ENCODE measurements around the gene MTFR1L. TPM values are rescaled to one million over a fixed set of nuclear protein-coding genes. Genes with fewer than 3 reads are reported as not detected.

The MTFR1L gene
- total and polyA plus RNA-seq, 9 of the 15 experiments (the other 6 are each of a cell fraction or from before 2014, with no cell fraction given), result 41.4 to 98.5 (median 53.7) TPM

DNA sequence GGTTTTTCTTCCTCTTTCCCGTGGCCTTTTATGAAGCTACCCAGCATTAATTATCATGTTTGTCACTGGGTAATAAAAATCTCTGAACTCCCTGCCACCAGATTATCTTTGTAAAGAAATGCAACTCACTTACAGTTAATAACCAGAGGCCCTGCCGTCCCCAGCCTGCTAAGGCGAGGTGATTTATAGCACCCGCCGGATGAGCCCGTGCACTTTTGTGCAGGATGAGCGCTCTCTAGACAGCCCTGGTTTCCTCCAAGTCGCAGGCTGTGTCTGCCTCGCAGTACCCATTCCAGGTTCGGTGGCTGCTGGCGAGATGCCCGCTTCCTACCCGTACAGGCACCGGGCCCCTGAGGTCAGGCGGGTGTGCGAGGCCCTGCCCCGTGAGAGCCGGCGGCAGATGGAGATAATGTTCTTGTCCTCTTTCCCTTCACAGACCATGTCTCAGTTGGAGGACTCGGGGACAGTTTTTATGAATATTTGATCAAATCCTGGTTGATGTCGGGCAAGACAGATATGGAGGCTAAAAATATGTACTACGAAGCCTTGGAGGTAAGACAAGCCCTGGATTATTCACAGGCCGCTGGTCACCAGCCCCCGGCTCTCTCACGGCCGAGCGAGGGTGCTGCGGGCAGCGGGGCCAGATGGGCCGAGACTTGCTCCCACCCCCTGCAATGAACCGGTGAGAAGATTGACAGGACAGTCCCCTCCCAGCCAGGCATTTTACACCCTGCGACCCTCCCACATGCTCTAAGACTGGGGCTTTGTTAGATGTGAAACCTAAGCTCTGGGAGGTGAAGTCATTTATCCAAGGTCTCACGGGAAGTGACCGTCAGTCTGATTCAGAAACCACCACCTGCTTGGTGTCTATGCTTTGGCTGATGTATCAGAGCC, 48.3 kb upstream of the MTFR1L start (continued):
- TF ChIP-seq KDM5B (IDR thresholded peaks at IDR 0.05; ENCODE audit: insufficient replicate concordance, low read depth, low read length), result no peak
- TF ChIP-seq FOSL1 (tag; conservative IDR thresholded peaks at IDR 0.05), result no peak
- TF ChIP-seq ZNF175 (CRISPR knock-in tag; IDR thresholded peaks at IDR 0.05; ENCODE audit: low read depth), result 0 out of 2 replicates have a peak, but pooled peaks have one; percentile 6
- 0 out of 4 replicates have a peak, but pooled peaks of 1 of the 2 experiments have one; percentile 19 for TF ChIP-seq NRF1 (conservative IDR thresholded peaks at IDR 0.05 in 1 of 2, IDR thresholded peaks at IDR 0.05 in 1 of 2)
- no peak for TF ChIP-seq TAF9B (IDR thresholded peaks at IDR 0.05; ENCODE audit: partially characterized antibody)
- TF ChIP-seq, protein P1, sequence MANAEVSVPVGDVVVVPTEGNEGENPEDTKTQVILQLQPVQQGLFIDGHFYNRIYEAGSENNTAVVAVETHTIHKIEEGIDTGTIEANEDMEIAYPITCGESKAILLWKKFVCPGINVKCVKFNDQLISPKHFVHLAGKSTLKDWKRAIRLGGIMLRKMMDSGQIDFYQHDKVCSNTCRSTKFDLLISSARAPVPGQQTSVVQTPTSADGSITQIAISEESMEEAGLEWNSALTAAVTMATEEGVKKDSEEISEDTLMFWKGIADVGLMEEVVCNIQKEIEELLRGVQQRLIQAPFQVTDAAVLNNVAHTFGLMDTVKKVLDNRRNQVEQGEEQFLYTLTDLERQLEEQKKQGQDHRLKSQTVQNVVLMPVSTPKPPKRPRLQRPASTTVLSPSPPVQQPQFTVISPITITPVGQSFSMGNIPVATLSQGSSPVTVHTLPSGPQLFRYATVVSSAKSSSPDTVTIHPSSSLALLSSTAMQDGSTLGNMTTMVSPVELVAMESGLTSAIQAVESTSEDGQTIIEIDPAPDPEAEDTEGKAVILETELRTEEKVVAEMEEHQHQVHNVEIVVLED (CRISPR knock-in tag; IDR thresholded peaks at IDR 0.05), result no peak
- peak; percentile 77 for TF ChIP-seq ETV1 (tag; conservative IDR thresholded peaks at IDR 0.05; ENCODE audit: low read depth)
- TF ChIP-seq DACH1 (IDR thresholded peaks at IDR 0.05; ENCODE audit: partially characterized antibody), result no peak
- no peak for TF ChIP-seq FOXA1 (IDR thresholded peaks at IDR 0.05; ENCODE audit: borderline replicate concordance)
- no peak for TF ChIP-seq ZKSCAN8 (CRISPR knock-in tag; IDR thresholded peaks at IDR 0.05)
- TF ChIP-seq ZNF696 (CRISPR knock-in tag; conservative IDR thresholded peaks at IDR 0.05), result no peak
- no peak for TF ChIP-seq MYBL2 (IDR thresholded peaks at IDR 0.05; ENCODE audit: low read depth)
- TF ChIP-seq MYBL2 (CRISPR knock-in tag; IDR thresholded peaks at IDR 0.05; ENCODE audit: borderline replicate concordance), result no peak
- TF ChIP-seq NFE2 (IDR thresholded peaks at IDR 0.05; ENCODE audit: low read depth), result 0 out of 2 replicates have a peak, but pooled peaks have one; percentile 6
- TF ChIP-seq FOXJ3 (CRISPR knock-in tag; IDR thresholded peaks at IDR 0.05), result no peak
- TF ChIP-seq NR3C1 (CRISPR knock-in tag; IDR thresholded peaks at IDR 0.05), result no peak
- no peak for TF ChIP-seq SRSF3 (IDR thresholded peaks at IDR 0.05; ENCODE audit: insufficient read depth, low read length)
- peak; percentile 97 for TF ChIP-seq MEIS2 (IDR thresholded peaks at IDR 0.05; ENCODE audit: partially characterized antibody)
- TF ChIP-seq HNRNPK (IDR thresholded peaks at IDR 0.05; ENCODE audit: low read depth, low read length, poor library complexity, severe bottlenecking), result no peak
- TF ChIP-seq NR1H2 (CRISPR knock-in tag; IDR thresholded peaks at IDR 0.05), result no peak
- TF ChIP-seq MIER1 (IDR thresholded peaks at IDR 0.05; ENCODE audit: low read depth), result no peak
- TF ChIP-seq, protein P2, sequence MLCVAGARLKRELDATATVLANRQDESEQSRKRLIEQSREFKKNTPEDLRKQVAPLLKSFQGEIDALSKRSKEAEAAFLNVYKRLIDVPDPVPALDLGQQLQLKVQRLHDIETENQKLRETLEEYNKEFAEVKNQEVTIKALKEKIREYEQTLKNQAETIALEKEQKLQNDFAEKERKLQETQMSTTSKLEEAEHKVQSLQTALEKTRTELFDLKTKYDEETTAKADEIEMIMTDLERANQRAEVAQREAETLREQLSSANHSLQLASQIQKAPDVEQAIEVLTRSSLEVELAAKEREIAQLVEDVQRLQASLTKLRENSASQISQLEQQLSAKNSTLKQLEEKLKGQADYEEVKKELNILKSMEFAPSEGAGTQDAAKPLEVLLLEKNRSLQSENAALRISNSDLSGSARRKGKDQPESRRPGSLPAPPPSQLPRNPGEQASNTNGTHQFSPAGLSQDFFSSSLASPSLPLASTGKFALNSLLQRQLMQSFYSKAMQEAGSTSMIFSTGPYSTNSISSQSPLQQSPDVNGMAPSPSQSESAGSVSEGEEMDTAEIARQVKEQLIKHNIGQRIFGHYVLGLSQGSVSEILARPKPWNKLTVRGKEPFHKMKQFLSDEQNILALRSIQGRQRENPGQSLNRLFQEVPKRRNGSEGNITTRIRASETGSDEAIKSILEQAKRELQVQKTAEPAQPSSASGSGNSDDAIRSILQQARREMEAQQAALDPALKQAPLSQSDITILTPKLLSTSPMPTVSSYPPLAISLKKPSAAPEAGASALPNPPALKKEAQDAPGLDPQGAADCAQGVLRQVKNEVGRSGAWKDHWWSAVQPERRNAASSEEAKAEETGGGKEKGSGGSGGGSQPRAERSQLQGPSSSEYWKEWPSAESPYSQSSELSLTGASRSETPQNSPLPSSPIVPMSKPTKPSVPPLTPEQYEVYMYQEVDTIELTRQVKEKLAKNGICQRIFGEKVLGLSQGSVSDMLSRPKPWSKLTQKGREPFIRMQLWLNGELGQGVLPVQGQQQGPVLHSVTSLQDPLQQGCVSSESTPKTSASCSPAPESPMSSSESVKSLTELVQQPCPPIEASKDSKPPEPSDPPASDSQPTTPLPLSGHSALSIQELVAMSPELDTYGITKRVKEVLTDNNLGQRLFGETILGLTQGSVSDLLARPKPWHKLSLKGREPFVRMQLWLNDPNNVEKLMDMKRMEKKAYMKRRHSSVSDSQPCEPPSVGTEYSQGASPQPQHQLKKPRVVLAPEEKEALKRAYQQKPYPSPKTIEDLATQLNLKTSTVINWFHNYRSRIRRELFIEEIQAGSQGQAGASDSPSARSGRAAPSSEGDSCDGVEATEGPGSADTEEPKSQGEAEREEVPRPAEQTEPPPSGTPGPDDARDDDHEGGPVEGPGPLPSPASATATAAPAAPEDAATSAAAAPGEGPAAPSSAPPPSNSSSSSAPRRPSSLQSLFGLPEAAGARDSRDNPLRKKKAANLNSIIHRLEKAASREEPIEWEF (CRISPR knock-in tag; IDR thresholded peaks at IDR 0.05), result no peak
